ENCODE results near the gene BUB3. TPM values are rescaled to one million over a fixed set of nuclear protein-coding genes. Genes with fewer than 3 reads are reported as not detected.

Gene BUB3
- total RNA-seq, 1 experiment from 2014 or later = 113 TPM

DNA sequence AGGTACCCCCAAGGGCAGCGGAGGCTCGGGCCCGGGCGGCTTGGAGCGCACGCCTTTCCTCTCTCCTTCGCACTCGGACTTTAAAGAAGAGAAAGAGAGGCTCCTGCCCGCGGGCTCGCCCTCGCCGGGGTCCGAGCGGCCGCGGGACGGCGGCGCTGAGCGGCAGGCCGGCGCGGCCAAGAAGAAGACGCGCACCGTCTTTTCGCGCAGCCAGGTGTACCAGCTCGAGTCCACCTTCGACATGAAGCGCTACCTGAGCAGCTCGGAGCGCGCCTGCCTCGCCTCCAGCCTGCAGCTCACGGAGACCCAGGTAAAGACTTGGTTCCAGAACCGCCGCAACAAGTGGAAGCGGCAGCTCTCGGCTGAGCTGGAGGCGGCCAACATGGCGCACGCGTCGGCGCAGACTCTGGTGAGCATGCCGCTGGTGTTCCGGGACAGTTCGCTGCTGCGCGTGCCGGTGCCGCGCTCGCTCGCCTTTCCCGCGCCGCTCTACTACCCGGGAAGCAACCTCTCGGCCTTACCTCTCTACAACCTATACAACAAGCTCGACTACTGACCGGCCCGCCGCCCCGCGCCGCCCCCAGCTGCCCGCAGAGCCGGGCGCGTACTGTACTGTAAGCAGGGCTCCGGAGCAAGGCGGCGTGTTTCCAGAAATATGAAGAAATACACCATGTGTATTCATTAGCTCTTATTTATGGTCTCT, 4.5 kb upstream of the BUB3 start:
- no peaks in the 10 kb centered on the region for H3K4me1 Mint-ChIP-seq (ENCODE audit: low read depth, unreplicated experiment)
- no peak for DNase-seq
- TF ChIP-seq, protein P1, sequence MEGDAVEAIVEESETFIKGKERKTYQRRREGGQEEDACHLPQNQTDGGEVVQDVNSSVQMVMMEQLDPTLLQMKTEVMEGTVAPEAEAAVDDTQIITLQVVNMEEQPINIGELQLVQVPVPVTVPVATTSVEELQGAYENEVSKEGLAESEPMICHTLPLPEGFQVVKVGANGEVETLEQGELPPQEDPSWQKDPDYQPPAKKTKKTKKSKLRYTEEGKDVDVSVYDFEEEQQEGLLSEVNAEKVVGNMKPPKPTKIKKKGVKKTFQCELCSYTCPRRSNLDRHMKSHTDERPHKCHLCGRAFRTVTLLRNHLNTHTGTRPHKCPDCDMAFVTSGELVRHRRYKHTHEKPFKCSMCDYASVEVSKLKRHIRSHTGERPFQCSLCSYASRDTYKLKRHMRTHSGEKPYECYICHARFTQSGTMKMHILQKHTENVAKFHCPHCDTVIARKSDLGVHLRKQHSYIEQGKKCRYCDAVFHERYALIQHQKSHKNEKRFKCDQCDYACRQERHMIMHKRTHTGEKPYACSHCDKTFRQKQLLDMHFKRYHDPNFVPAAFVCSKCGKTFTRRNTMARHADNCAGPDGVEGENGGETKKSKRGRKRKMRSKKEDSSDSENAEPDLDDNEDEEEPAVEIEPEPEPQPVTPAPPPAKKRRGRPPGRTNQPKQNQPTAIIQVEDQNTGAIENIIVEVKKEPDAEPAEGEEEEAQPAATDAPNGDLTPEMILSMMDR (IDR thresholded peaks at IDR 0.05; ENCODE audit: unreplicated experiment) = no peak
- H3K4me3 Mint-ChIP-seq (ENCODE audit: low read depth, unreplicated experiment) = no peak overlapping the region
- CTCF ChIA-PET = no interaction called here
- peaks cover 33% of the 10 kb centered on the region for H3K27me3 Mint-ChIP-seq (ENCODE audit: unreplicated experiment)
- intact Hi-C loops (cut with micrococcal nuclease; ENCODE audit: unreplicated experiment) = no loop called here
- H3K36me3 Mint-ChIP-seq (ENCODE audit: insufficient read depth, unreplicated experiment) = peaks cover 11% of the 10 kb centered on the region
- no peaks in the 10 kb centered on the region for H3K9me3 Mint-ChIP-seq (ENCODE audit: low read depth, unreplicated experiment)
- H3K27ac Mint-ChIP-seq (ENCODE audit: unreplicated experiment) = no peak overlapping the region
- no TSS peak for BruUV-seq (replicated peaks)

GRCh38 chr10:123150271-123150985, 3.8 kb upstream of the BUB3 start:
- CTCF ChIA-PET = no interaction called here
- H3K4me1 Mint-ChIP-seq (ENCODE audit: low read depth, unreplicated experiment) = peaks cover 2% of the 10 kb centered on the region
- peaks cover 18% of the 10 kb centered on the region for H3K36me3 Mint-ChIP-seq (ENCODE audit: insufficient read depth, unreplicated experiment)
- intact Hi-C loops (cut with micrococcal nuclease; ENCODE audit: unreplicated experiment) = no loop called here
- TF ChIP-seq, protein P1 (IDR thresholded peaks at IDR 0.05; ENCODE audit: unreplicated experiment) = no peak
- no TSS peak for BruUV-seq (replicated peaks)
- H3K27ac Mint-ChIP-seq (ENCODE audit: unreplicated experiment) = no peak overlapping the region
- no peaks in the 10 kb centered on the region for H3K9me3 Mint-ChIP-seq (ENCODE audit: low read depth, unreplicated experiment)
- H3K27me3 Mint-ChIP-seq (ENCODE audit: unreplicated experiment) = peaks cover 26% of the 10 kb centered on the region
- DNase-seq = no peak
- peak overlapping the region; percentile 54 for H3K4me3 Mint-ChIP-seq (ENCODE audit: low read depth, unreplicated experiment)

DNA sequence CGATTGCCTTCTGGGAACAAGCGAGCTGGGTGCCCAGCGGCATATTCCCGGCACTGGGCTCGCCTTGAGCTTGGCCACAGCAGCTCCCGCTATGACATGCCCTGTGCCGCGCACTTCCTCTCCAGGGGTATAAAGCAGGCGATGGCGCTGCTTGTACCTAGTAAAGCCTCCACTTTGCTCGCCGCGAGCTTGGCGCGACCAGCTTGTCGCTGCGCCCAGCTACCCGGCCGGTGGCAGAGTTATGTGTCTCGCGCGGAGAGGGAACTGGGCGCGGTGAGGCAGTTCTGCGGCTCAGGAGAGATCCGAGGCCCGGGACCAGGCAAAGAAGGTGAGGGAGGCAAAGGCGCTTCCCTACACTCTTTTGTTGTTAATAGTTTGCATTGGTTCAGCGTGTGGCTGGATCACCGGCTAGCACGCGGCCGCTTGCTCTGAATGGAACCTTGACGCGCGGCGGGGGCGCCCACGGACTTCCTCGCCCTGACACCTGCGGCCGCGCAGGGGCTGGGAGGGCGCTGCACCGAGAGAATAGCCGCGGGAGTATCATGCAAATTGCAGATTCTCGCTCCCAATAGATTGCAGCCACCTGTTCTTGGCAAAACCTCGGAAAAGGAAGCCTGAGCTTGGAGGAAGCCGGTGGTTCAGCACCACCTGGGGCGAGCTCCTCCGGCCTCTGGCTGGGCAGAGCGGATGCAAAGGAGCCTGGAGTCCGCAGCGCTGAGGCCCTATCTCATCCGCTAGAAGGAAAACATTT, 3.0 kb upstream of the BUB3 start:
- no peaks in the 10 kb centered on the region for H3K9me3 Mint-ChIP-seq (ENCODE audit: low read depth, unreplicated experiment)
- H3K4me1 Mint-ChIP-seq (ENCODE audit: low read depth, unreplicated experiment) = peaks cover 10% of the 10 kb centered on the region
- intact Hi-C loops (cut with micrococcal nuclease; ENCODE audit: unreplicated experiment) = no loop called here
- H3K27ac Mint-ChIP-seq (ENCODE audit: unreplicated experiment) = no peak overlapping the region
- H3K36me3 Mint-ChIP-seq (ENCODE audit: insufficient read depth, unreplicated experiment) = peaks cover 21% of the 10 kb centered on the region
- TF ChIP-seq, protein P1 (IDR thresholded peaks at IDR 0.05; ENCODE audit: unreplicated experiment) = no peak
- CTCF ChIA-PET = no interaction called here
- H3K4me3 Mint-ChIP-seq (ENCODE audit: low read depth, unreplicated experiment) = peak overlapping the region; percentile 54
- BruUV-seq (replicated peaks) = no TSS peak
- peaks cover 22% of the 10 kb centered on the region for H3K27me3 Mint-ChIP-seq (ENCODE audit: unreplicated experiment)
- peak; percentile 21 for DNase-seq

DNA sequence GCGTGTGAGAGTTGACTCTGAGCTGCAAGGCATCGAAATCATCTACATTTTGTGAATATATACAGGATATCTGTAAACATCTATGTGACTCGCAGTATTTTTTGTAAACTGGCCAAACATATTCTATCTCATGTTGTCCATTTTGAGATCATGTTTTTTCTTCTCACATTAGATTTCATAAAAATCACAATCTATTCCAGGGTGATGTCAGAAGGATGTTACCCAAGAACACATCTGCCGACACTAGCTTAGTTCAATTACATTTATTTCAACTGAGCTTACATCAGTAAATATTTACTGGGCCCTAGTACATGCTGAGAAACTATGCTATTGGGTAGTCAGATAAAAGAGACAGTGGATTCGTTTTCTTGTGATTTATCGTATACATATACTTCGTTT, 2.5 kb upstream of the BUB3 start:
- TF ChIP-seq, protein P1 (IDR thresholded peaks at IDR 0.05; ENCODE audit: unreplicated experiment) = no peak
- intact Hi-C loops (cut with micrococcal nuclease; ENCODE audit: unreplicated experiment) = no loop called here
- Mint-ChIP-seq H3K27ac (ENCODE audit: unreplicated experiment) (no peak overlapping the region), H3K36me3 (ENCODE audit: insufficient read depth, unreplicated experiment) (peaks cover 21% of the 10 kb centered on the region), H3K9me3 (ENCODE audit: low read depth, unreplicated experiment) (no peaks in the 10 kb centered on the region), H3K4me3 (ENCODE audit: low read depth, unreplicated experiment) (peak overlapping the region; percentile 54), H3K4me1 (ENCODE audit: low read depth, unreplicated experiment) (peaks cover 14% of the 10 kb centered on the region), H3K27me3 (ENCODE audit: unreplicated experiment) (peaks cover 20% of the 10 kb centered on the region)
- CTCF ChIA-PET = no interaction called here
- DNase-seq = no peak
- no TSS peak for BruUV-seq (replicated peaks)

All from Calu3 (cell line).